GM12878 (cell line): Measurements from ENCODE around the gene TM7SF2. TPM values are rescaled to one million over a fixed set of nuclear protein-coding genes. Genes with fewer than 3 reads are reported as not detected.

Experiments used
- ATAC-seq: fragments of 200-7000 bp; cut with Tn5 transposase; 3 replicates; pipeline ENCODE4 v1.9.1; 2020; ENCODE audit warnings: mild to moderate bottlenecking, moderate library complexity
- BruUV-seq: library from RNA; stranded (reverse); fragments of 400-500 nt; replicated peaks from 2 replicates; lab custom pipeline; 2021; lab: Mats Ljungman, UMichigan
- CTCF ChIA-PET: fragments of 300-600 bp; sonication (Branson Sonifier 250); formaldehyde crosslinking; extraction: SDS; loops from one replicate; lab custom pipeline; 2021; ENCODE audit warnings: inconsistent platforms; lab: Yijun Ruan, JAX
- POLR2A ChIA-PET: fragments of 350-600 bp; formaldehyde crosslinking; extraction: SDS; loops from one replicate; lab custom pipeline; 2021; ENCODE audit warnings: inconsistent platforms; lab: Charles Lee
- RAD21 ChIA-PET: fragments of 300-600 bp; sonication (Branson Sonifier 250); formaldehyde crosslinking; loops from one replicate; lab custom pipeline; 2023; ENCODE audit warnings: antibody characterized with exemption; ENCODE audit not compliant: unreplicated experiment; lab: Charles Lee
- SMC1A ChIA-PET: fragments of 300-600 bp; sonication (Branson Sonifier 250); formaldehyde crosslinking; loops from one replicate; lab custom pipeline; 2023; ENCODE audit not compliant: unreplicated experiment, uncharacterized antibody; lab: Charles Lee
- DNase-seq: peaks from one replicate; pipeline ENCODE4 v3.0.0-alpha.2; 2011; ENCODE audit warnings: low read depth, low spot score
- FAIRE-seq: peaks from 3 replicates; lab custom pipeline; 2011; peaks lifted over from hg19 to GRCh38; lab: Jason Lieb, UNC
- H2AFZ ChIP-seq: 2 replicates; pipeline ENCODE4 v1.6.0; 2011; ENCODE audit warnings: low read depth, low read length, control low read depth; ENCODE audit not compliant: control insufficient read depth
- H3K27ac ChIP-seq: 2 replicates; pipeline ENCODE4 v1.5.1; 2011; ENCODE audit warnings: control low read depth; ENCODE audit not compliant: control insufficient read depth, insufficient read depth
- H3K27me3 ChIP-seq, 2 experiments: replicated peaks in 1 of 2; 2 replicates each; pipeline versions ENCODE4 v1.6.0 to v1.6.1; 2011; ENCODE audit warnings: low read length in 1 of 2; ENCODE audit not compliant: control insufficient read depth in 2 of 2, insufficient read depth in 2 of 2
- H3K36me3 ChIP-seq, 2 experiments: 2 replicates each; pipeline ENCODE4 v1.5.1; 2011; ENCODE audit warnings: low read length in 1 of 2; ENCODE audit not compliant: control insufficient read depth in 2 of 2, insufficient read depth in 2 of 2
- H3K4me1 ChIP-seq: 2 replicates; pipeline ENCODE4 v1.6.1; 2011; ENCODE audit warnings: mild to moderate bottlenecking, low read length, moderate library complexity, mixed read lengths; ENCODE audit not compliant: control insufficient read depth, insufficient read depth
- H3K4me2 ChIP-seq: 2 replicates; pipeline ENCODE4 v1.6.0; 2011; ENCODE audit warnings: control low read depth; ENCODE audit not compliant: control insufficient read depth, insufficient read depth
- H3K4me3 ChIP-seq: fragments of 200-600 bp; sonication (generic); 2 replicates; pipeline ENCODE4 v1.5.1; 2016
- H3K79me2 ChIP-seq: 2 replicates; pipeline ENCODE4 v1.6.0; 2011; ENCODE audit warnings: low read length; ENCODE audit not compliant: control insufficient read depth, insufficient read depth
- H3K9ac ChIP-seq: 2 replicates; pipeline ENCODE4 v1.8.0; 2011; ENCODE audit warnings: low read length, control low read depth, mixed read lengths; ENCODE audit not compliant: control insufficient read depth, insufficient read depth
- H3K9me3 ChIP-seq: replicated peaks from 3 replicates; pipeline ENCODE4 v1.5.1; 2011; ENCODE audit warnings: mild to moderate bottlenecking, low read length; ENCODE audit not compliant: control insufficient read depth, insufficient read depth
- H4K20me1 ChIP-seq: 2 replicates; pipeline ENCODE4 v1.6.0; 2011; ENCODE audit not compliant: control insufficient read depth, insufficient read depth
- ATF7 ChIP-seq: fragments of 450-650 bp; IDR thresholded peaks from 2 replicates; pipeline ENCODE4 v1.6.1; 2016; ENCODE audit warnings: low read depth, mild to moderate bottlenecking
- BACH1 ChIP-seq: fragments of 450-650 bp; IDR thresholded peaks from 2 replicates; pipeline ENCODE4 v1.6.1; 2017; ENCODE audit warnings: mild to moderate bottlenecking, borderline replicate concordance
- DPF2 ChIP-seq: fragments of 450-650 bp; IDR thresholded peaks from 2 replicates; pipeline ENCODE4 v1.6.1; 2017; ENCODE audit warnings: mild to moderate bottlenecking
- GATAD2B ChIP-seq: fragments of 450-650 bp; conservative IDR thresholded peaks from 2 replicates; pipeline ENCODE4 v1.6.1; 2017; ENCODE audit warnings: low read depth, mild to moderate bottlenecking, moderate library complexity
- HDGF ChIP-seq: fragments of 450-650 bp; IDR thresholded peaks from 2 replicates; pipeline ENCODE4 v1.6.1; 2016; ENCODE audit warnings: antibody characterized with exemption
- LARP7 ChIP-seq: fragments of 450-650 bp; IDR thresholded peaks from 2 replicates; pipeline ENCODE4 v1.6.1; 2017; ENCODE audit warnings: mild to moderate bottlenecking
- NRF1 ChIP-seq: conservative IDR thresholded peaks from 2 replicates; pipeline ENCODE4 v1.6.1; 2011; ENCODE audit warnings: mild to moderate bottlenecking, low read depth, low read length, improper control_type of control experiment
- SMC3 ChIP-seq: IDR thresholded peaks from 2 replicates; pipeline ENCODE4 v1.6.1; 2011; ENCODE audit warnings: low read length, improper control_type of control experiment, borderline replicate concordance
- SP1 ChIP-seq: IDR thresholded peaks from one replicate; pipeline ENCODE4 v1.6.1; 2011; ENCODE audit warnings: low read depth, low read length
- ZNF24 ChIP-seq: fragments of 450-650 bp; IDR thresholded peaks from 2 replicates; pipeline ENCODE4 v1.6.1; 2017; ENCODE audit warnings: antibody characterized with exemption, mild to moderate bottlenecking
- WGBS: methylation state at CpG from one replicate; pipeline ENCODE4 v1.1.6; 2016; ENCODE audit warnings: low lambda C conversion rate; ENCODE audit not compliant: insufficient replicate concordance, insufficient coverage; ENCODE audit errors: missing lambda C conversion rate; 5-methylcytosine and 5-hydroxymethylcytosine counted together
- in situ Hi-C: fragments of 300-500 bp; cut with MboI; formaldehyde crosslinking; loops from 9 replicates; pipeline ENCODE4 v1.14.3; 2018; ENCODE audit warnings: mixed read lengths
- intact Hi-C: fragments of 100-400 bp; cut with micrococcal nuclease; formaldehyde crosslinking; loops from one replicate; pipeline ENCODE4 v1.14.2; 2022; ENCODE audit not compliant: unreplicated experiment
- polyA plus RNA-seq, 11 experiments: library from polyadenylated mRNA; depleted of rRNA in 4 of 11; unstranded in 6 of 11; stranded (reverse) in 5 of 11; fragments of >200 nt; fragmentation: Nextera tagmentation in 4 of 11; fragmentation: Illumina TruSeq in 1 of 11; extraction: Ambion mirVana in 4 of 11; extraction: Trizol in 1 of 11; gene quantifications; 1 replicate in 1 of 11; 2 replicates in 10 of 11; pipeline versions ENCODE4 v1.2.1 to v1.2.3, GENCODE V29; 2011 to 2016; ENCODE audit warnings: inconsistent platforms in 2 of 11, missing spikeins in 2 of 11, low read depth in 1 of 11
- total RNA-seq, 4 experiments: library from RNA; depleted of rRNA in 3 of 4; stranded (reverse); fragments of >200 nt in 3 of 4; fragmentation: Illumina TruSeq in 1 of 4; extraction: Trizol in 1 of 4; gene quantifications; 2 replicates each; pipeline versions ENCODE4 v1.2.1 to v1.2.3, GENCODE V29; 2013 to 2021
- TF ChIP-seq, protein P1 (sequence below): IDR thresholded peaks from 2 replicates; pipeline ENCODE4 v1.6.1; 2012; ENCODE audit warnings: low read depth, low read length, improper control_type of control experiment
- TF ChIP-seq, protein P2 (sequence below): fragments of 450-650 bp; IDR thresholded peaks from 2 replicates; pipeline ENCODE4 v1.6.1; 2018; ENCODE audit warnings: mild to moderate bottlenecking, low read depth, moderate library complexity; ENCODE audit not compliant: partially characterized antibody

Gene TM7SF2
- total and polyA plus RNA-seq, 10 of the 15 experiments (the other 5 are each of a cell fraction or from before 2014, with no cell fraction given): 0.52 to 57.7 (median 20.7) TPM

GRCh38 chr11:65086809-65087208 lies 24.9 kb upstream of the TM7SF2 start:
- H2AFZ ChIP-seq: no peak overlapping the region
- H3K27ac ChIP-seq: no peak overlapping the region
- no peaks in the 10 kb centered on the region for H3K9me3 ChIP-seq
- no peaks in the 10 kb centered on the region for H4K20me1 ChIP-seq
- DNase-seq: no peak
- no peak overlapping the region for H3K9ac ChIP-seq
- 82% methylated on average over 9 of the region's 9 CpGs for WGBS
- in situ Hi-C loops (no loop called here), intact Hi-C loops (no loop called here)
- ATAC-seq: no peak
- peaks cover 30% of the 10 kb centered on the region for H3K79me2 ChIP-seq
- ChIA-PET POLR2A (no interaction called here), SMC1A (no interaction called here), CTCF (no interaction called here), RAD21 (no interaction called here)
- peaks cover 11% of the 10 kb centered on the region for H3K4me1 ChIP-seq
- no peaks in the 10 kb centered on the region for H3K27me3 ChIP-seq
- BruUV-seq: no TSS peak
- FAIRE-seq: no peak
- H3K4me3 ChIP-seq: no peak overlapping the region
- peaks cover 5 to 11% of the 10 kb centered on the region in 2 experiments for H3K36me3 ChIP-seq
- TF ChIP-seq, protein P1, sequence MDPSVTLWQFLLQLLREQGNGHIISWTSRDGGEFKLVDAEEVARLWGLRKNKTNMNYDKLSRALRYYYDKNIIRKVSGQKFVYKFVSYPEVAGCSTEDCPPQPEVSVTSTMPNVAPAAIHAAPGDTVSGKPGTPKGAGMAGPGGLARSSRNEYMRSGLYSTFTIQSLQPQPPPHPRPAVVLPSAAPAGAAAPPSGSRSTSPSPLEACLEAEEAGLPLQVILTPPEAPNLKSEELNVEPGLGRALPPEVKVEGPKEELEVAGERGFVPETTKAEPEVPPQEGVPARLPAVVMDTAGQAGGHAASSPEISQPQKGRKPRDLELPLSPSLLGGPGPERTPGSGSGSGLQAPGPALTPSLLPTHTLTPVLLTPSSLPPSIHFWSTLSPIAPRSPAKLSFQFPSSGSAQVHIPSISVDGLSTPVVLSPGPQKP: no peak
- TF ChIP-seq GATAD2B (no peak), ATF7 (no peak), SP1 (no peak), LARP7 (no peak), ZNF24 (no peak), SMC3 (no peak), BACH1 (no peak), DPF2 (no peak), NRF1 (no peak), HDGF (no peak)
- TF ChIP-seq, protein P2, sequence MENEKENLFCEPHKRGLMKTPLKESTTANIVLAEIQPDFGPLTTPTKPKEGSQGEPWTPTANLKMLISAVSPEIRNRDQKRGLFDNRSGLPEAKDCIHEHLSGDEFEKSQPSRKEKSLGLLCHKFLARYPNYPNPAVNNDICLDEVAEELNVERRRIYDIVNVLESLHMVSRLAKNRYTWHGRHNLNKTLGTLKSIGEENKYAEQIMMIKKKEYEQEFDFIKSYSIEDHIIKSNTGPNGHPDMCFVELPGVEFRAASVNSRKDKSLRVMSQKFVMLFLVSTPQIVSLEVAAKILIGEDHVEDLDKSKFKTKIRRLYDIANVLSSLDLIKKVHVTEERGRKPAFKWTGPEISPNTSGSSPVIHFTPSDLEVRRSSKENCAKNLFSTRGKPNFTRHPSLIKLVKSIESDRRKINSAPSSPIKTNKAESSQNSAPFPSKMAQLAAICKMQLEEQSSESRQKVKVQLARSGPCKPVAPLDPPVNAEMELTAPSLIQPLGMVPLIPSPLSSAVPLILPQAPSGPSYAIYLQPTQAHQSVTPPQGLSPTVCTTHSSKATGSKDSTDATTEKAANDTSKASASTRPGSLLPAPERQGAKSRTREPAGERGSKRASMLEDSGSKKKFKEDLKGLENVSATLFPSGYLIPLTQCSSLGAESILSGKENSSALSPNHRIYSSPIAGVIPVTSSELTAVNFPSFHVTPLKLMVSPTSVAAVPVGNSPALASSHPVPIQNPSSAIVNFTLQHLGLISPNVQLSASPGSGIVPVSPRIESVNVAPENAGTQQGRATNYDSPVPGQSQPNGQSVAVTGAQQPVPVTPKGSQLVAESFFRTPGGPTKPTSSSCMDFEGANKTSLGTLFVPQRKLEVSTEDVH: no peak
- H3K4me2 ChIP-seq: no peak overlapping the region
